Measurements from ENCODE around the gene ZNF598.

DNA sequence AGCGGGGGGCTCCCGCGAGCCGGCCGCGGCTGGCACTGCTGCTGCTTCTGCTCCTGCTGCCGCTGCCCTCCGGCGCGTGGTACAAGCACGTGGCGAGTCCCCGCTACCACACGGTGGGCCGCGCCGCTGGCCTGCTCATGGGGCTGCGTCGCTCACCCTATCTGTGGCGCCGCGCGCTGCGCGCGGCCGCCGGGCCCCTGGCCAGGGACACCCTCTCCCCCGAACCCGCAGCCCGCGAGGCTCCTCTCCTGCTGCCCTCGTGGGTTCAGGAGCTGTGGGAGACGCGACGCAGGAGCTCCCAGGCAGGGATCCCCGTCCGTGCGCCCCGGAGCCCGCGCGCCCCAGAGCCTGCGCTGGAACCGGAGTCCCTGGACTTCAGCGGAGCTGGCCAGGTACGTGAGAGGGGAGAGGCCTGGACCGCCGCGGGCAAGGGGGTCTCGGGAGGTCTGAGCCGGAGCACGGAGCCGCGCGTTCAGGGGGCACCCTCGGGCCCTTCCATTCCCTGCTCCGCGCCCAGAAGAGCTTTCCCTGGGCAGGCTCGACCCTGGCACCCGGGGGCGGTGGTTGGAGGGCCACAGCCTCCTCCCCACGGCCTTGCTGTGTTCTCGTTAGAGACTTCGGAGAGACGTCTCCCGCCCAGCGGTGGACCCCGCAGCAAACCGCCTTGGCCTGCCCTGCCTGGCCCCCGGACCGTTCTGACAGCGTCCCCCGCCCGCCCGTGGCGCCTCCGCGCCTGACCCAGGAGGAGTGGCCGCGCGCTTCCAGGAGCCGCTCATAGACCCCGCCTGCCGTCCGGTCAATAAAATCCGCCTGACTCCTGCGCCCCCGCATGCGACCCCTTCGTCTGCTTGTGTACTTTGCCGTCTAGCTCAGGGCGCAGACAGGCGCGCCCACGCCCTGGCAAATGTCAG lies 10.6 kb upstream of the ZNF598 start:
- TF ChIP-seq, protein P1, sequence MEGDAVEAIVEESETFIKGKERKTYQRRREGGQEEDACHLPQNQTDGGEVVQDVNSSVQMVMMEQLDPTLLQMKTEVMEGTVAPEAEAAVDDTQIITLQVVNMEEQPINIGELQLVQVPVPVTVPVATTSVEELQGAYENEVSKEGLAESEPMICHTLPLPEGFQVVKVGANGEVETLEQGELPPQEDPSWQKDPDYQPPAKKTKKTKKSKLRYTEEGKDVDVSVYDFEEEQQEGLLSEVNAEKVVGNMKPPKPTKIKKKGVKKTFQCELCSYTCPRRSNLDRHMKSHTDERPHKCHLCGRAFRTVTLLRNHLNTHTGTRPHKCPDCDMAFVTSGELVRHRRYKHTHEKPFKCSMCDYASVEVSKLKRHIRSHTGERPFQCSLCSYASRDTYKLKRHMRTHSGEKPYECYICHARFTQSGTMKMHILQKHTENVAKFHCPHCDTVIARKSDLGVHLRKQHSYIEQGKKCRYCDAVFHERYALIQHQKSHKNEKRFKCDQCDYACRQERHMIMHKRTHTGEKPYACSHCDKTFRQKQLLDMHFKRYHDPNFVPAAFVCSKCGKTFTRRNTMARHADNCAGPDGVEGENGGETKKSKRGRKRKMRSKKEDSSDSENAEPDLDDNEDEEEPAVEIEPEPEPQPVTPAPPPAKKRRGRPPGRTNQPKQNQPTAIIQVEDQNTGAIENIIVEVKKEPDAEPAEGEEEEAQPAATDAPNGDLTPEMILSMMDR (IDR thresholded peaks at IDR 0.05), result no peak
- TF ChIP-seq POLR2A (IDR thresholded peaks at IDR 0.05), result no peak

All from lower leg skin (tissue), 3 donors.